Measurements from ENCODE around the gene COL5A1. TPM values are rescaled to one million over a fixed set of nuclear protein-coding genes. Genes with fewer than 3 reads are reported as not detected.
A peak's percentile ranks its signal among the peaks of the same experiment; 100 is the strongest.

Gene COL5A1
- total RNA-seq, 1 donor from 2014 or later = 28.9 TPM

GRCh38 chr9:134623258-134624066, 18.1 kb upstream of the COL5A1 start:
- Mint-ChIP-seq H3K9me3 (ENCODE audit: unreplicated experiment) (peaks cover 5% of the 10 kb centered on the region), H3K27ac (ENCODE audit: unreplicated experiment) (no peak overlapping the region), H3K4me1 (ENCODE audit: low read depth, unreplicated experiment) (peaks cover 34% of the 10 kb centered on the region), H3K4me3 (ENCODE audit: unreplicated experiment) (no peak overlapping the region), H3K36me3 (ENCODE audit: unreplicated experiment) (no peaks in the 10 kb centered on the region), H3K27me3 (ENCODE audit: unreplicated experiment) (peaks cover 3% of the 10 kb centered on the region)
- peak; percentile 2 for DNase-seq
- TF ChIP-seq CTCF (IDR thresholded peaks at IDR 0.05; ENCODE audit: partially characterized antibody, unreplicated experiment) = no peak

- no peak for DNase-seq
- Mint-ChIP-seq H3K27me3 (ENCODE audit: unreplicated experiment) (peaks cover 7% of the 10 kb centered on the region), H3K27ac (ENCODE audit: unreplicated experiment) (no peak overlapping the region), H3K4me1 (ENCODE audit: low read depth, unreplicated experiment) (peaks cover 34% of the 10 kb centered on the region), H3K9me3 (ENCODE audit: unreplicated experiment) (peaks cover 7% of the 10 kb centered on the region), H3K4me3 (ENCODE audit: unreplicated experiment) (peak overlapping the region; percentile 55), H3K36me3 (ENCODE audit: unreplicated experiment) (no peaks in the 10 kb centered on the region)
- TF ChIP-seq CTCF (IDR thresholded peaks at IDR 0.05; ENCODE audit: partially characterized antibody, unreplicated experiment) = no peak
Measured at GRCh38 chr9:134624137-134624591, 17.4 kb upstream of the COL5A1 start.

- Mint-ChIP-seq H3K36me3 (ENCODE audit: unreplicated experiment) (no peaks in the 10 kb centered on the region), H3K4me1 (ENCODE audit: low read depth, unreplicated experiment) (peaks cover 34% of the 10 kb centered on the region), H3K27ac (ENCODE audit: unreplicated experiment) (no peak overlapping the region), H3K4me3 (ENCODE audit: unreplicated experiment) (peak overlapping the region; percentile 55), H3K9me3 (ENCODE audit: unreplicated experiment) (peaks cover 7% of the 10 kb centered on the region), H3K27me3 (ENCODE audit: unreplicated experiment) (peaks cover 8% of the 10 kb centered on the region)
- no peak for TF ChIP-seq CTCF (IDR thresholded peaks at IDR 0.05; ENCODE audit: partially characterized antibody, unreplicated experiment)
- no peak for DNase-seq
Measured at GRCh38 chr9:134624621-134625181, 16.9 kb upstream of the COL5A1 start.

GRCh38 chr9:134625361-134626068, 16.1 kb upstream of the COL5A1 start:
- H3K9me3 Mint-ChIP-seq (ENCODE audit: unreplicated experiment) = peaks cover 7% of the 10 kb centered on the region
- no peak for DNase-seq
- H3K27ac Mint-ChIP-seq (ENCODE audit: unreplicated experiment) = peak overlapping the region; percentile 25
- no peaks in the 10 kb centered on the region for H3K36me3 Mint-ChIP-seq (ENCODE audit: unreplicated experiment)
- H3K4me3 Mint-ChIP-seq (ENCODE audit: unreplicated experiment) = peak overlapping the region; percentile 45
- peaks cover 8% of the 10 kb centered on the region for H3K27me3 Mint-ChIP-seq (ENCODE audit: unreplicated experiment)
- H3K4me1 Mint-ChIP-seq (ENCODE audit: low read depth, unreplicated experiment) = peaks cover 34% of the 10 kb centered on the region
- TF ChIP-seq CTCF (IDR thresholded peaks at IDR 0.05; ENCODE audit: partially characterized antibody, unreplicated experiment) = no peak

Data from glutamatergic neuron (in vitro differentiated cells).